HG02981 (cell line): Measurements from ENCODE around the gene NR3C1.

ENCODE experiments used
- ATAC-seq: cut with Tn5 transposase; IDR thresholded peaks from one replicate; pipeline ENCODE4 v1.9.1; 2021; ENCODE audit warnings: mild to moderate bottlenecking, moderate library complexity; ENCODE audit not compliant: unreplicated experiment

Gene NR3C1

GRCh38 chr5:143314099-143314498 is 89.4 kb downstream of the NR3C1 start:
- no peak for ATAC-seq

GRCh38 chr5:143313298-143313852 is 90.1 kb downstream of the NR3C1 start:
- no peak for ATAC-seq

GRCh38 chr5:143312822-143313221 is 90.7 kb downstream of the NR3C1 start:
- ATAC-seq, result no peak

- no peak for ATAC-seq
Measured at GRCh38 chr5:143311955-143312354, 91.5 kb downstream of the NR3C1 start.

- ATAC-seq, result no peak
Measured at GRCh38 chr5:143311428-143311827, 92.1 kb downstream of the NR3C1 start.

- ATAC-seq, result no peak
Measured at GRCh38 chr5:143309661-143310431, 93.6 kb downstream of the NR3C1 start.

- no peak for ATAC-seq
Measured at GRCh38 chr5:143308731-143309130, 94.8 kb downstream of the NR3C1 start.

GRCh38 chr5:143306040-143306439 is 97.4 kb downstream of the NR3C1 start:
- no peak for ATAC-seq

GRCh38 chr5:143304836-143305475 is 98.5 kb downstream of the NR3C1 start:
- no peak for ATAC-seq

- no peak for ATAC-seq
Measured at GRCh38 chr5:143302341-143303045, 101.0 kb downstream of the NR3C1 start.

- ATAC-seq, result no peak
Measured at GRCh38 chr5:143297756-143298155, 105.7 kb downstream of the NR3C1 start.

GRCh38 chr5:143290125-143290524 is 113.4 kb downstream of the NR3C1 start:
- ATAC-seq, result no peak

GRCh38 chr5:143284521-143284920 is 119.0 kb downstream of the NR3C1 start:
- no peak for ATAC-seq

- no peak for ATAC-seq
Measured at GRCh38 chr5:143284002-143284401, 119.5 kb downstream of the NR3C1 start.

GRCh38 chr5:143281226-143281625 is 122.3 kb downstream of the NR3C1 start:
- no peak for ATAC-seq

- ATAC-seq, result no peak
Measured at GRCh38 chr5:143279698-143280097, 123.8 kb downstream of the NR3C1 start.

- ATAC-seq, result no peak
Measured at GRCh38 chr5:143277536-143277935, 126.0 kb downstream of the NR3C1 start.

- ATAC-seq, result no peak
Measured at GRCh38 chr5:143275512-143276363, 127.7 kb downstream of the NR3C1 start.

- no peak for ATAC-seq
Measured at GRCh38 chr5:143274952-143275351, 128.5 kb downstream of the NR3C1 start.

GRCh38 chr5:143271431-143271830 is 132.1 kb downstream of the NR3C1 start:
- peak; percentile 54 for ATAC-seq

- ATAC-seq, result no peak
Measured at GRCh38 chr5:143268388-143268787, 135.1 kb downstream of the NR3C1 start.
